HepG2 (cell line): ENCODE data around the gene DNLZ. TPM values are rescaled to one million over a fixed set of nuclear protein-coding genes. Genes with fewer than 3 reads are reported as not detected.

ENCODE experiments used
- ATAC-seq: fragments of 200-7000 bp; cut with Tn5 transposase; 3 replicates; pipeline ENCODE4 v1.9.1; 2020; ENCODE audit warnings: mild to moderate bottlenecking, moderate library complexity
- BruUV-seq: library from RNA; stranded (reverse); fragments of 400-500 nt; replicated peaks from 2 replicates; lab custom pipeline; 2021; lab: Mats Ljungman, UMichigan
- CTCF ChIA-PET: fragments of 300-600 bp; formaldehyde crosslinking; extraction: SDS; loops from one replicate; lab custom pipeline; 2021; ENCODE audit warnings: low total read pairs, inconsistent platforms, low intra/inter-chr PET ratio; lab: Yijun Ruan, JAX
- POLR2A ChIA-PET: fragments of 350-600 bp; sonication (Branson Sonifier 250); formaldehyde crosslinking; loops from one replicate; lab custom pipeline; 2020; ENCODE audit warnings: antibody characterized with exemption, inconsistent platforms; lab: Yijun Ruan, JAX
- DNase-seq: peaks from one replicate; pipeline ENCODE4 v3.0.0-alpha.2; 2015; ENCODE audit warnings: low spot score
- FAIRE-seq: peaks from 3 replicates; lab custom pipeline; 2011; peaks lifted over from hg19 to GRCh38; lab: Jason Lieb, UNC
- H2AFZ ChIP-seq: one replicate; pipeline ENCODE4 v1.6.1; 2011; ENCODE audit warnings: low read length, inconsistent platforms
- H3K27ac ChIP-seq: fragments of 300-600 bp; 3 replicates; pipeline ENCODE4 v1.8.0; 2011; ENCODE audit warnings: mixed run types, mild to moderate bottlenecking, mixed read lengths, low read length, inconsistent platforms; ENCODE audit not compliant: insufficient read depth; ENCODE audit errors: extremely low read length
- H3K27me3 ChIP-seq, 2 experiments: fragments of 200-600 bp in 1 of 2; 2 replicates in 1 of 2; 3 replicates in 1 of 2; pipeline versions ENCODE4 v1.6.0 to v1.8.0; 2011; ENCODE audit warnings: low read length in 2 of 2, mild to moderate bottlenecking in 2 of 2, moderate library complexity in 2 of 2, inconsistent platforms in 1 of 2; ENCODE audit not compliant: insufficient read depth in 2 of 2, control insufficient read depth in 1 of 2
- H3K36me3 ChIP-seq, 2 experiments: fragments of 200-600 bp in 1 of 2; replicated peaks in 1 of 2; 2 replicates in 1 of 2; 3 replicates in 1 of 2; pipeline versions ENCODE4 v1.5.1 to v1.8.0; 2011; ENCODE audit warnings: low read length in 2 of 2, inconsistent platforms in 1 of 2; ENCODE audit not compliant: insufficient read depth in 2 of 2, control insufficient read depth in 1 of 2
- H3K4me1 ChIP-seq: 2 replicates; pipeline ENCODE4 v1.5.1; 2012; ENCODE audit warnings: low read length, inconsistent platforms; ENCODE audit not compliant: insufficient read depth
- H3K4me2 ChIP-seq: 2 replicates; pipeline ENCODE4 v1.6.0; 2011; ENCODE audit warnings: low read depth, low read length, inconsistent platforms
- H3K4me3 ChIP-seq, 3 experiments: fragments of 200-600 bp in 1 of 3; sonication (generic), shearing (Covaris generic) in 1 of 3; replicated peaks in 1 of 3; 2 replicates each; pipeline ENCODE4 v1.5.1; 2011 to 2016; ENCODE audit warnings: low read length in 3 of 3, inconsistent platforms in 2 of 3, low read depth in 2 of 3, mild to moderate bottlenecking in 2 of 3, control low read depth in 1 of 3, mixed read lengths in 1 of 3; ENCODE audit not compliant: insufficient read depth in 1 of 3
- H3K79me2 ChIP-seq: one replicate; pipeline ENCODE4 v1.6.1; 2011; ENCODE audit warnings: low read length, inconsistent platforms; ENCODE audit not compliant: insufficient read depth
- H3K9ac ChIP-seq: 2 replicates; pipeline ENCODE4 v1.6.0; 2011; ENCODE audit warnings: mild to moderate bottlenecking, low read depth, low read length, inconsistent platforms; ENCODE audit not compliant: insufficient read depth
- H3K9me3 ChIP-seq: 2 replicates; pipeline ENCODE4 v1.5.1; 2012; ENCODE audit warnings: mild to moderate bottlenecking, low read length
- H4K20me1 ChIP-seq: 2 replicates; pipeline ENCODE4 v1.6.0; 2011; ENCODE audit warnings: inconsistent platforms, mild to moderate bottlenecking, low read length, moderate library complexity; ENCODE audit not compliant: insufficient read depth
- DMAP1 ChIP-seq: IDR thresholded peaks from 2 replicates; pipeline ENCODE4 v1.6.1; 2016
- FIP1L1 ChIP-seq: fragments of 200-400 bp; formaldehyde crosslinking; IDR thresholded peaks from 2 replicates; pipeline ENCODE4 v1.6.1; 2018; ENCODE audit warnings: low read depth, mild to moderate bottlenecking, low read length, moderate library complexity, borderline replicate concordance; ENCODE audit not compliant: insufficient read depth
- RFXAP ChIP-seq: sonication (generic); formaldehyde crosslinking; IDR thresholded peaks from 2 replicates; pipeline ENCODE4 v1.4.0; 2020; ENCODE audit warnings: missing genetic modification reagents, borderline replicate concordance
- TEAD2 ChIP-seq: sonication (generic); formaldehyde crosslinking; IDR thresholded peaks from 2 replicates; pipeline ENCODE4 v1.9.0; 2021; ENCODE audit warnings: missing genetic modification reagents
- ZNF10 ChIP-seq: sonication (generic); formaldehyde crosslinking; IDR thresholded peaks from 2 replicates; pipeline ENCODE4 v1.4.0; 2020; ENCODE audit warnings: mild to moderate bottlenecking, low read depth, missing genetic modification reagents, borderline replicate concordance
- ZNF543 ChIP-seq: sonication (generic); formaldehyde crosslinking; IDR thresholded peaks from 2 replicates; pipeline ENCODE4 v1.4.0; 2020; ENCODE audit warnings: mild to moderate bottlenecking, missing genetic modification reagents
- ZNF619 ChIP-seq: sonication (generic); formaldehyde crosslinking; IDR thresholded peaks from 2 replicates; pipeline ENCODE4 v1.4.0; 2020; ENCODE audit warnings: mild to moderate bottlenecking, missing genetic modification reagents
- ZNF782 ChIP-seq: sonication (generic); formaldehyde crosslinking; IDR thresholded peaks from 2 replicates; pipeline ENCODE4 v1.4.0; 2020; ENCODE audit warnings: missing genetic modification reagents, mild to moderate bottlenecking, borderline replicate concordance
- WGBS: methylation state at CpG from one replicate; pipeline ENCODE4 v1.1.6; 2017; ENCODE audit warnings: low lambda C conversion rate; 5-methylcytosine and 5-hydroxymethylcytosine counted together
- in situ Hi-C: cut with HindIII; loops from 2 replicates; pipeline ENCODE4 v1.10.0; 2017; ENCODE audit warnings: low pct_unique_long_range_greater_than_20kb; ENCODE audit not compliant: extremely low pct_ligation_motif_present
- intact Hi-C: fragments of 100-400 bp; cut with micrococcal nuclease; formaldehyde crosslinking; loops from one replicate; pipeline ENCODE4 v1.10.0; 2022; ENCODE audit not compliant: unreplicated experiment
- polyA plus RNA-seq, 8 experiments: library from polyadenylated mRNA; depleted of rRNA in 3 of 8; stranded (reverse) in 7 of 8; unstranded in 1 of 8; fragments of >200 nt; fragmentation: Illumina TruSeq in 4 of 8; extraction: Trizol in 4 of 8; gene quantifications; 2 replicates each; pipeline versions ENCODE4 v1.2.1 to v1.2.3, GENCODE V29; 2011 to 2016; ENCODE audit warnings: low read depth in 4 of 8, missing spikeins in 1 of 8, mixed read lengths in 1 of 8; ENCODE audit not compliant: insufficient read depth in 1 of 8
- total RNA-seq, 5 experiments: library from RNA; depleted of rRNA; stranded (reverse); fragments of >200 nt; fragmentation: Illumina TruSeq; extraction: Trizol; gene quantifications; 2 replicates each; pipeline ENCODE4 v1.2.3, GENCODE V29; 2016; ENCODE audit warnings: low read depth in 1 of 5
- TF ChIP-seq, protein P1 (sequence below): IDR thresholded peaks from 2 replicates; pipeline ENCODE4 v1.6.1; 2018; ENCODE audit warnings: missing genetic modification reagents
- TF ChIP-seq, protein P2 (sequence below): sonication (generic); formaldehyde crosslinking; IDR thresholded peaks from 2 replicates; pipeline ENCODE4 v1.8.0; 2022; ENCODE audit warnings: missing genetic modification reagents, mild to moderate bottlenecking, inconsistent platforms, borderline replicate concordance
- TF ChIP-seq, protein P3 (sequence below): sonication (generic); formaldehyde crosslinking; conservative IDR thresholded peaks from 2 replicates; pipeline ENCODE4 v1.4.0; 2020; ENCODE audit warnings: mild to moderate bottlenecking, missing genetic modification reagents, moderate library complexity
- TF ChIP-seq, protein P4 (sequence below): sonication (generic); formaldehyde crosslinking; IDR thresholded peaks from 2 replicates; pipeline ENCODE4 v1.8.1; 2023; ENCODE audit warnings: mild to moderate bottlenecking, inconsistent platforms, moderate library complexity, missing genetic modification reagents, borderline replicate concordance
- TF ChIP-seq, protein P5 (sequence below): sonication (generic); formaldehyde crosslinking; IDR thresholded peaks from 2 replicates; pipeline ENCODE4 v1.4.0; 2020; ENCODE audit warnings: missing genetic modification reagents, low read depth, mild to moderate bottlenecking, borderline replicate concordance
- TF ChIP-seq, protein P6 (sequence below): sonication (generic); formaldehyde crosslinking; IDR thresholded peaks from 2 replicates; pipeline ENCODE4 v1.4.0; 2020; ENCODE audit warnings: missing genetic modification reagents, borderline replicate concordance

Gene DNLZ
- total and polyA plus RNA-seq, 2 of the 13 experiments (the other 11 are each of a cell fraction or from before 2014, with no cell fraction given): 3.4 to 8.0 TPM

DNA sequence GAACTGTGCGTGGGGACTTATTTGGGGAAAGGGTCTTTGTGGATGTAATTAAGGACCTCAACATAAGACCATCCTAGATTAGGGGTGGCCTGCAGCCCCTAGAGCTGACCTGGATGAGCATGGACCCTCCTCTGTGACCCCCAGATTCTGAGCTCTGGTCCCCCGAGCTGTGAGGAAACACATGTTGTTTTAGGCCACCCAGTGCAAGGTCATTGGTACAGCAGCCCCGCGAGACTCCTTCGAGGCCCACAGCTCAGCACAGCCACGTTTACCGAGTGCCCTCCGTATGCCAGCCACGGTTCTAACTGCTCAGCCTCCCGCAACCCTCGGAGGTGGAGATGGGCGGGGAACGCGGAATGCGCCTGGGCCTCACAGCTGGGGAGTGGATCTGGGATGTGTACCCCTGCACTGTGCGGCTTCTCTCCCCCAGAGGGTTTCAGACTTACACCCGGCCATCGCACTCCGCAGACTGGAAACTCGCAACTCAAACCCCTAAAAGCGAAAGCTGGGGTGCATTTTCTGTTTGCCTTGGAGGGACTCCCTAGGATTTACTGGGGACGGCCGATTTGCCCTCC lies 40.7 kb downstream of the DNLZ start:
- POLR2A ChIA-PET: interaction anchor here (1.1 kb wide), 1 partner anchor 40 kb away, joined by 3 read pairs; no protein-coding TSS in a partner anchor
- Histone ChIP-seq H3K4me1 (peaks cover 14% of the 10 kb centered on the region), H3K79me2 (no peaks in the 10 kb centered on the region), H3K9ac (no peak overlapping the region), H3K4me2 (no peak overlapping the region), H2AFZ (no peak overlapping the region), H3K4me3 (no peak overlapping the region), H3K36me3 (no peaks in the 10 kb centered on the region), H3K27me3 (peaks cover 16 to 57% of the 10 kb centered on the region in 2 experiments), H3K27ac (no peak overlapping the region), H3K9me3 (no peaks in the 10 kb centered on the region), H4K20me1 (no peaks in the 10 kb centered on the region)
- 45% methylated on average over 6 of the region's 23 CpGs for WGBS
- no peak for FAIRE-seq
- no peak for ATAC-seq
- no peak for DNase-seq
- intact Hi-C loops: no loop called here
- CTCF ChIA-PET: no interaction called here
- BruUV-seq: no TSS peak
- no peak for TF ChIP-seq ZNF543 (CRISPR knock-in tag)
- TF ChIP-seq, protein P1, sequence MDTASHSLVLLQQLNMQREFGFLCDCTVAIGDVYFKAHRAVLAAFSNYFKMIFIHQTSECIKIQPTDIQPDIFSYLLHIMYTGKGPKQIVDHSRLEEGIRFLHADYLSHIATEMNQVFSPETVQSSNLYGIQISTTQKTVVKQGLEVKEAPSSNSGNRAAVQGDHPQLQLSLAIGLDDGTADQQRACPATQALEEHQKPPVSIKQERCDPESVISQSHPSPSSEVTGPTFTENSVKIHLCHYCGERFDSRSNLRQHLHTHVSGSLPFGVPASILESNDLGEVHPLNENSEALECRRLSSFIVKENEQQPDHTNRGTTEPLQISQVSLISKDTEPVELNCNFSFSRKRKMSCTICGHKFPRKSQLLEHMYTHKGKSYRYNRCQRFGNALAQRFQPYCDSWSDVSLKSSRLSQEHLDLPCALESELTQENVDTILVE (CRISPR knock-in tag): no peak
- TF ChIP-seq, protein P2, sequence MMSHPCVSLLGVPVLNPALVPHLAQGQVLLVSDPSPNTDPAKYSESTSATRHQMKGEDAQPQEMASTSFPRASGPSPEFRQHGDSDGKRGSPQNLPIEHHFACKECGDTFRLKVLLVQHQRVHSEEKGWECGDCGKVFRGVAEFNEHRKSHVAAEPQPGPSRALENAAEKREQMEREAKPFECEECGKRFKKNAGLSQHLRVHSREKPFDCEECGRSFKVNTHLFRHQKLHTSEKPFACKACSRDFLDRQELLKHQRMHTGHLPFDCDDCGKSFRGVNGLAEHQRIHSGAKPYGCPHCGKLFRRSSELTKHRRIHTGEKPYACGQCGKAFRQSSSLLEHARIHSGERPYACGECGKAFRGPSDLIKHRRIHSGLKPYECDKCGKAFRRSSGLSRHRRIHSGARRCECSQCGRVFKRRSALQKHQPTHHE (CRISPR knock-in tag): no peak
- TF ChIP-seq, protein P3, sequence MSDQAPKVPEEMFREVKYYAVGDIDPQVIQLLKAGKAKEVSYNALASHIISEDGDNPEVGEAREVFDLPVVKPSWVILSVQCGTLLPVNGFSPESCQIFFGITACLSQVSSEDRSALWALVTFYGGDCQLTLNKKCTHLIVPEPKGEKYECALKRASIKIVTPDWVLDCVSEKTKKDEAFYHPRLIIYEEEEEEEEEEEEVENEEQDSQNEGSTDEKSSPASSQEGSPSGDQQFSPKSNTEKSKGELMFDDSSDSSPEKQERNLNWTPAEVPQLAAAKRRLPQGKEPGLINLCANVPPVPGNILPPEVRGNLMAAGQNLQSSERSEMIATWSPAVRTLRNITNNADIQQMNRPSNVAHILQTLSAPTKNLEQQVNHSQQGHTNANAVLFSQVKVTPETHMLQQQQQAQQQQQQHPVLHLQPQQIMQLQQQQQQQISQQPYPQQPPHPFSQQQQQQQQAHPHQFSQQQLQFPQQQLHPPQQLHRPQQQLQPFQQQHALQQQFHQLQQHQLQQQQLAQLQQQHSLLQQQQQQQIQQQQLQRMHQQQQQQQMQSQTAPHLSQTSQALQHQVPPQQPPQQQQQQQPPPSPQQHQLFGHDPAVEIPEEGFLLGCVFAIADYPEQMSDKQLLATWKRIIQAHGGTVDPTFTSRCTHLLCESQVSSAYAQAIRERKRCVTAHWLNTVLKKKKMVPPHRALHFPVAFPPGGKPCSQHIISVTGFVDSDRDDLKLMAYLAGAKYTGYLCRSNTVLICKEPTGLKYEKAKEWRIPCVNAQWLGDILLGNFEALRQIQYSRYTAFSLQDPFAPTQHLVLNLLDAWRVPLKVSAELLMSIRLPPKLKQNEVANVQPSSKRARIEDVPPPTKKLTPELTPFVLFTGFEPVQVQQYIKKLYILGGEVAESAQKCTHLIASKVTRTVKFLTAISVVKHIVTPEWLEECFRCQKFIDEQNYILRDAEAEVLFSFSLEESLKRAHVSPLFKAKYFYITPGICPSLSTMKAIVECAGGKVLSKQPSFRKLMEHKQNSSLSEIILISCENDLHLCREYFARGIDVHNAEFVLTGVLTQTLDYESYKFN (CRISPR knock-in tag): no peak
- TF ChIP-seq RFXAP (CRISPR knock-in tag): no peak
- no peak for TF ChIP-seq FIP1L1
- no peak for TF ChIP-seq DMAP1 (CRISPR knock-in tag)
- TF ChIP-seq, protein P4, sequence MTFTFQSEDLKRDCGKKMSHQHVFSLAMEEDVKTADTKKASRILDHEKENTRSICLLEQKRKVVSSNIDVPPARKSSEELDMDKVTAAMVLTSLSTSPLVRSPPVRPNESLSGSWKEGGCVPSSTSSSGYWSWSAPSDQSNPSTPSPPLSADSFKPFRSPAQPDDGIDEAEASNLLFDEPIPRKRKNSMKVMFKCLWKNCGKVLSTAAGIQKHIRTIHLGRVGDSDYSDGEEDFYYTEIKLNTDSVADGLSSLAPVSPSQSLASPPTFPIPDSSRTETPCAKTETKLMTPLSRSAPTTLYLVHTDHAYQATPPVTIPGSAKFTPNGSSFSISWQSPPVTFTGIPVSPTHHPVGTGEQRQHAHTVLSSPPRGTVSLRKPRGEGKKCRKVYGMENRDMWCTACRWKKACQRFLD (CRISPR knock-in tag): no peak
- TF ChIP-seq, protein P5, sequence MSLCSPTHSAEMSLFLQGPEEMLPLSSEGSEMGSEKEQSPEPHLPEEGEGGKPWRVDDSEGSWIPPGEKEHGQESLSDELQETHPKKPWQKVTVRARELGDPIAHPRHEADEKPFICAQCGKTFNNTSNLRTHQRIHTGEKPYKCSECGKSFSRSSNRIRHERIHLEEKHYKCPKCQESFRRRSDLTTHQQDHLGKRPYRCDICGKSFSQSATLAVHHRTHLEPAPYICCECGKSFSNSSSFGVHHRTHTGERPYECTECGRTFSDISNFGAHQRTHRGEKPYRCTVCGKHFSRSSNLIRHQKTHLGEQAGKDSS (CRISPR knock-in tag): no peak
- TF ChIP-seq TEAD2 (CRISPR knock-in tag): no peak
- TF ChIP-seq ZNF782 (CRISPR knock-in tag): no peak
- TF ChIP-seq, protein P6, sequence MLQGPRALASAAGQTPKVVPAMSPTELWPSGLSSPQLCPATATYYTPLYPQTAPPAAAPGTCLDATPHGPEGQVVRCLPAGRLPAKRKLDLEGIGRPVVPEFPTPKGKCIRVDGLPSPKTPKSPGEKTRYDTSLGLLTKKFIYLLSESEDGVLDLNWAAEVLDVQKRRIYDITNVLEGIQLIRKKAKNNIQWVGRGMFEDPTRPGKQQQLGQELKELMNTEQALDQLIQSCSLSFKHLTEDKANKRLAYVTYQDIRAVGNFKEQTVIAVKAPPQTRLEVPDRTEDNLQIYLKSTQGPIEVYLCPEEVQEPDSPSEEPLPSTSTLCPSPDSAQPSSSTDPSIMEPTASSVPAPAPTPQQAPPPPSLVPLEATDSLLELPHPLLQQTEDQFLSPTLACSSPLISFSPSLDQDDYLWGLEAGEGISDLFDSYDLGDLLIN (CRISPR knock-in tag): no peak
- no peak for TF ChIP-seq ZNF10 (CRISPR knock-in tag)
- no peak for TF ChIP-seq ZNF619
- TF ChIP-seq, all 625 proteins: peak for 0
- in situ Hi-C loops: no loop called here
